Measurements from ENCODE around the gene ADGRA1.
"Not testable (repeated sequence)": the region's sequence is repeated elsewhere in the genome, so short reads cannot be mapped to it uniquely, and the experiment has no call there.

Gene ADGRA1

GRCh38 chr10:133130602-133131001 lies 42.9 kb downstream of the ADGRA1 start:
- no peak for DNase-seq

GRCh38 chr10:133131053-133131452 lies 43.3 kb downstream of the ADGRA1 start:
- DNase-seq: no peak

DNA sequence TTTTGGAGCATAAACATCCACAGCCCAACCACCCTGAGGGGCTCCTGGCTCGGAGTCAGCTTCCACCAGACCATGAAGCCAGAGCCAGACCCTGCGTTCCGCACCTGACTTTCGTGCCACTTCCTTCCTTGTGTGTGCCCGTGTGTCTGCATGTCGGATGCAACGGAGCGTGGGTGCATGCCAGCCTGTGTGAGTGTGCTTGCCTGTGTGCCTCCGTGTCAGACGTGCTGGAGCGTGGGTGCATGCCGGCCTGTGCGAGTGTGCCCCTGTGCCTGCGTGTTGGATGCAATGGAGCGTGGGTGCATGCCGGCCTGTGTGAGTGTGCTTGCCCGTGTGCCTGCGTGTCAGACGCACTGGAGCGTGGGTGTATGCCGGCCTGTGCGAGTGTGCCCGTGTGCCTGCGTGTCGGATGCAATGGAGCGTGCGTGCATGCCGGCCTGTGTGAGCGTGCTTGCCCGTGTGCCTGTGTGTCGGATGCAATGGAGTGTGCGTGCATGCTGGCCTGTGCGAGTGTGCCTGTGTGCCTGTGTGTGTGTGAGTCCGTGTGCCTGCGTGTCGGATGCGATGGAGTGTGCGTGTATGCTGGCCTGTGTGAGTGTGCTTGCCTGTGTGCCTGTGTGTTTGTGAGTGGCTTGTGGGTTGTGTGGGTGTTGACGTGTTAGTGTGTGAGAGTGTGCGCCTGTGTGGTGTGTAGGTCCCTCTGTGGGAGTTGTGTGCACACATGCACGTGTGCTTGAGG lies 44.2 kb downstream of the ADGRA1 start:
- no peak for DNase-seq

DNA sequence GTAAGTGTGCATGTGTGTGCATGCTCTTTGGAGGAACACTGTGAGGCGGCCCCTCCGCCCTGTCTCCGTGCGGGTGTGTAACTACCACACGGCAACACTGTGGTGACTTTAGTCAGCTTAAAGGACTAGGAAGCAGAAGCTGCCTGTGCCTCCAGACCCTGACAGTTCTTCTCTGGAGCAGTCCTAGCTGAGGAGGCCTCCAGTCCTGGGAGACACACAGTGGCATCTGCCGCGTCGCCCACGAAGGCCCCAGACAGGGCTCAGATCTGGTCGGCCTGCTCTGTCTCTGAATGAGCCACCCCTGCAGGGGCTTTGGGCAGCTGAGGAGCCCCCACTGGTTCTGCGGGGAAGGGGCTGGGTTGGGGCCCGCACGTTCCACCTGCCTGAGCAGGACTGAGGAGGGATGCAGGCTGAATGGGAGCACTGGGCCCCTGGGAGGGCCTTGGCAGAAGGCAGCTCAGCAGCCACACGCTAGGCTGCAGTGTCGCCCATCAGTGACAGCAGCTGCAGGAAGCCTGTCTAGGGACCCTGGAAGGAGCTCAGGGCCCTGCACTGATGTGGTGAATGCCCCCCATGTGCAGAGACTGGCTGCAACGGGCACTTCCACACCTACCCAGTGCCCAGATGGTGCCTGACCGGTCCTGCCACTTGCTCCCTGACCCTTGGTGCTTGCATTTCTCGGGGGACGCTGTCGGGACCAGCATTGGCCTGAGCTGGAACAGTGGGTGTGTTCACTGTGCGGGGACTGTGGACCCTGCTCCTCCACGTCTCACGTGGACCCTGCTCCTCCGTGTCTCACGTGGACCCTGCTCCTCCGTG lies 45.0 kb downstream of the ADGRA1 start:
- DNase-seq: no peak

DNA sequence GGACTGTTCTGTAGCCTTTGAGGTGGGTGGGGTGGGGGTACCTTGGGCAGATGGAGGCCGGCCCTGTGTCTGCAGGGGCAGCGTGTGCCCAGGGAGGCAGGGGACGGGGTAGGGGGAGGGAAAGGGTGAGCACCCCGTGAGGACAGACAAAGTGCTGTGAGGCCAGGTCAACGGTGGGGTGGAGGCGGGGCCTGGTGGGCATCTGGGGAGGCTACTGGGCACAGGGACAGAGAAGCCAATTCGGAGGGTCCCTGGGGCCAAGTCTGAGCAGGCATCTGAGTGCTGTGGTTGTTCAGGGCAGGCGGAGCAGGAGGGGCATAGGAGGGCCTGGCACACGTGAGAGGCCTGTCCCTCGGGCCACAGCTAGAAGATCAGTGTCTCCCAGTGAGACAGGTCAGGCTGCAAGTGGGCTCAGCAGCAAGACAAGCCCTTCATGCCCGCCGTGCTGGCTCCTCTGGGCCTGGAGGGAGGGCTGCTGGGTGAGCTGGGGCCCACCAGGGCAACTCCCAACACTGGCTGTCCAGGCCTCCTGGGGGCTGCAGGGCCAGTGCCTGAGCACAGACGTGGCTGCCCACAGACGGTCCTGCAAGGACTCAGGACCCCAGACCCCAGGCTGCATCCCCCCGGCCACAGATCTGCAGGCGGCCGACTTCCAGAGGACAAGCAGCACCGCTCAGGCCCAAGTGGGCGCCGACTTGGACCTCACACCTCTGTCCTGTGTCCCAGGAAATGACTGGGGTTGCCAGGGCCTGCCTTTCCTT lies 45.9 kb downstream of the ADGRA1 start:
- no peak for DNase-seq

- DNase-seq: no peak
Observed at GRCh38 chr10:133134411-133135115, 46.8 kb downstream of the ADGRA1 start.

DNA sequence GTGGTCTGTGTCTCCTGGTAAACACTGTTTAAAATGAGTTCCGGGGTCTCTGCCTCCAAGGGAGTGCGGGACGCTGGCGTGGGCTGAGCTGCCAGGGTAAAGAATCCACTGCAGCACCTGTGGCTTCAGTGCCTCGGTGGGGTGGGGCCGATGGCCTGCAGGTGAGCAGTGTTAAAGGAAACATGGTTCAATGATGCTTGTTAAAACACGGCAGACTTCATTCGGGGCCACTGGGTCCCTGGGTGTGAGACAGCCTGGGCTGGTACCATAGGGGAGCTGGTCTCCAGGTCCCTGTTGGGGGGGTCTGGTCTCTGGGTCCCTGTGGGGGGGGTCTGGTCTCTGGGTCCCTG lies 47.4 kb downstream of the ADGRA1 start:
- no peak for DNase-seq

GRCh38 chr10:133137486-133138145 lies 49.9 kb downstream of the ADGRA1 start:
- not testable (repeated sequence) for DNase-seq

GRCh38 chr10:133139551-133140065 lies 51.9 kb downstream of the ADGRA1 start:
- DNase-seq: no peak

DNA sequence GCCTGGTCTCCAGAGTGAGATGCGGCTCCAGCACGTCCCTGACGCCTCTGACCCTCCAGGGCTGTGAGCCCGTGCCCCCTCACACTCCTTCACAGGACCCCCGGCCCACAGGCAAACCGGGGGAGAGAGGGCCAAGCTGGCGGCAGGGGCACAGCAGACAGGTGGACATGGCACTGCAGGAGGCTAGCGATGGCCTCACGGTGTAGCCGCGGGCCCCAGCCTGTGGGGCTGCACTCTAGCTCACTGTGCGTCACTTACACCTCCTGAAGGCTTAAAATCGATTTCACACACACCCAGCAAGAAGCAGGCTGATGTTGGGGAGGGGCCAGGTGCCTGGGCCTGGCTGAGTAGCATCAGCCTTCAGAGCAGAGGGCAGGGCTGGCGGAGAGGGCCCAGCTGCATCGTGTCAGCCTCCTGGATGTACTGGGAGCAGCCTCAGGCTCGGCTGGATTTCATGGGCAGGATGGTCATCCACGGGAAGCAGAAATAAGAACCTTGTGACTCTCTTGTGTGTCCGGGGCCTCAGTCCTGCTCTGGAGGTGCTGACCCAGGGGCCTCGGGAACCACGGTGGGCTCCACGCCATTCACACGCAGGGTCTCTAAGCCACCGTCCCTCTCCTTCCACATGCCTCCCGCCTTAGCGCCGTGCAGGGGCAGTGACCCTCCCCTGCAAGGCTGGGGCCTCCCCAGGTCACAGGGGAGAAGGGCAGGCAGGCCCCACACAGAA lies 52.9 kb downstream of the ADGRA1 start:
- no peak for DNase-seq

DNA sequence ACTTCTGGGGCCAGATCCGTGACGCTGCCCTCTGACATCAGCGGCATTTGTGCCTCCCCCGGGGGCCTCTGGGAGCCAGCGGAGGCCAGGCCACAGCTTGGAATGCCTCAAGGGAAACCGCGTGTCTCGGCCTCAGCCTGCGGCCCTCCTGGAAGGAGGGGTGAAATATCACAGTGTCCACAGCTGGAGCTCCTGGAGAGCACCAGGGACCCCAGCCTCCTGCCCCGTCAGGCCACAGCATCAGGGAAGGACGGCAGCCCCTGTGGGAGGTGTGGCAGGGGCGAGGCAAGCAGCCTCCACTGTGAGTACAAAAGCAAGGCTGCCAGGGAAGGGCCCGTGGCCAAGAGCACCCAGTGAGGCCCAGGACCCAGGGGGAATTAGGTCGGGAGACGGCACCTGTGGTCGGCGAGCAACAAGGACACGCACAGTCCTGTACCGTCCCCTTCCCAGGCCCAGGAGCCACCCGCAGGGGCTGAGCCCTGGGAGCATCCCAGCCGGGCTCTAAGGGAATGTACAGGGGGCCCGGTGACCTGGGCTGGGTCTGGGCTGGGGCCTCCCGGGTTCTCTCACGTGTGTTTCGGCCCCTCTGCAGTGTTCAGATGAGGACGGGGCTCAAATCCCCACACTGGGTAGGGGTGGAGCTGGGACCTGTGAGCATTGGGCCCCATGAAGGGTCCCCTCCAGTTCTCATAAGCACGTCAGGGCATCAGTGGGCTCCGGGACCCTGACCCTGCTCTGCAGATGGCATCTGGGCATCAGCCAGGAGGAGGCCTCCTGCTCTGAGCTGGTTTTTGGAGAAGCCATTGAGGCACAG lies 53.6 kb downstream of the ADGRA1 start:
- DNase-seq: no peak

DNA sequence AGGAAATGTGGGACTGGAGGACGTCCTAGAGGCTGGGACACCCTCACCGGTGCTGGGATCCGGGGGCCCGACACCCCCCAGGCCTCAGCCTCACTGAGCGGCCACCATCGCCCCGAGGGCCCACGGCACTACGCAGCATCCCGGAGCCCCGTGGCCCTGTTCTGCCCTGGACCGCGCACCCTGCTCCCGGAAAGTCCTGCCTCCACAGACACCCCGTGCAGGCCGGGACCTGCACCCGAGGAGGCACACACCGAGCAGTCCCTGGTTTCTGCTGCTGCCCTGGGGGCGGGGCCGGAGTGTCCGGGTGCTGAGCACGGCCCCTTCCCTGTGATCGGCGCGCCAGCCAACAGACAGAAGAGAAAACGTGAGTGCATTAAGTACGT lies 54.2 kb downstream of the ADGRA1 start:
- DNase-seq: no peak

GRCh38 chr10:133142523-133143199 lies 54.9 kb downstream of the ADGRA1 start:
- DNase-seq: no peak

DNA sequence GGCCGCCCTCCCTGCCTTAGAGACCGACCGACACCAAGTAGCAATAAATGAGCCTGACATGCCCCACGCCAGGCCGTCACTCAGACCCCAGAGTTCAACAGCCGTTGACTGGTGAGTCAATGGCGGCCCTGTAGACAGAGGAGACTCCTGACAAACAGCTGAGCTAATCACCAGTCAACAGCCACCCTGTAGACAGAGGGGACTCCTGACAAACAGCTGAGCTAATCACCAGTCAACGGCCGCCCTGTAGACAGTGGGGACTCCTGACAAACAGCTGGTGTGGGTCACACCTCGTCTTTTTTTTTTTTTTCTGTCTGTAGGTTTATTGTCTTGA lies 55.4 kb downstream of the ADGRA1 start:
- DNase-seq: no peak

DNA sequence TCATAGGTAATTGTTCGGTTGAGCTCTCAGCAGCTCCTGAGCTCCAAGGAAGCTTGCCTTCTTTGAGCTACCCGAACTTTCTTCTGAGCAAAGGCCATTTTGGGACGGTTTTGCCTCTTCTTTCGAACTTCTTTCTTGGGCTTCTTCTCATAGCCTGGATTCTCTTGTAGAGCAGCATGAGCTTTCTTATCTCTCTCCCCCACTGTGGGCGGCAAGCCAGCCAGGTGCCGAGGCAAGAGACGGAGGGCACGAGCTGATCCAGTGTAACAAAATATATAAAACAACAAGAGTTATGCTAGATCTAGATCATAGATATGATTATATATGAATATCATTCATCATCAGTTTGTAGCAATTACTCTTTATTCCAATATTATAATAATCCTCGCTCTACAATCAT lies 55.8 kb downstream of the ADGRA1 start:
- no peak for DNase-seq

DNA sequence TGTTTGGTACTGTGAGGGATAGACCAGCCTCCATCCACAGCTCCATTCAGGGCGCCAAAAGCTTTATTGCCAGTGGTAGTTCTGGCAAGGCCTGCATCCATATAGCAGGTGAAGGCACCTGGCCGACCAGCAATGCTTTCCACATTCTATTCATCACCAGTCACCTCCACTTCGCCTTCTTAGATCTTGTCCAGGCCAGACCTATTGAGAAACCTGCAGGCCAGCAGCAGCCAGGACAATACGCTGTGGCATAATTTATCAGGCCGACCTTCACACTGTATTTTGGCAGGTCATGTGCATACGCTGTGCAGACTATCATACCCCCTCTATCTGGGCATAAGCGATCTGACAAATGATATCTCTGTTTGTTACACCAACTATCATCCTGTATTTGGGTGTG lies 57.0 kb downstream of the ADGRA1 start:
- DNase-seq: no peak

GRCh38 chr10:133150226-133150625 lies 62.5 kb downstream of the ADGRA1 start:
- DNase-seq: no peak

DNA sequence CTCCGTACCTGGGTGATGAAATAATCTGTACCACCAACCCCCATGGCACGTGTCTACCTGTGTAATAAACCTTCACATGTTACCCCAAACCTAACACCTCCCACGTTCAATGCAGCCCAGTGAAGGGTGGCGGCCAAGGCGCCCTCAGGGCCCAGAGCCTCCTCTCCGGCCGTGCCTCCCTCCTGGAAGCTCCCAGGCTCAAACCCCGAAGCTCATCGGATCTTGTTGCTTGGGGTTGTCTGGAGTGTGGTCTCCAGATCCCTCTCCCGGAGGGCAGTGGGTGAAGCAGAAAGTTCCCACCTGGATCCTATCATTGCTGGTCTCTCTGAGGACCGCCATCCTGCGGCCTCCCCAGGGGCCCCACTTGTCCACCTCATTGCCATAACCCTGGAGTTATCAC lies 62.9 kb downstream of the ADGRA1 start:
- no peak for DNase-seq

DNA sequence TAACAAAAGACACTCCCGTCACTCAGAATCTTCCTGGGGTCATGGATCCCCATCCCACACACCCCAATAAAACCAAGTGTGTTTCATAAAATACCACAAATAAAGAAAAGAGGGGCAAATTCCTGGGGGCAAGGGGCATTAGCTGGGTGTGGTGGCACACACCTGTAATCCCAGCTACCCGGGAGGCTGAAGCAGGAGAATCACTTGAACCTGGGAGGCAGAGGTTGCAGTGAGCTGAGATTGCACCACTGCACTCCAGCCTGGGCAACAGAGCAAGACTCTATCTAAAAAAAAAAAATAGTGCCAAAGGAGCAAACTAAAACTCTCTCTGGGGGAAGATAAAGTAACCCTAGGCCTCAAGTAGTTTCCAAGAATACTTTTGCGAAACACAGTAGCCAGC lies 63.3 kb downstream of the ADGRA1 start:
- not testable (repeated sequence) for DNase-seq

DNA sequence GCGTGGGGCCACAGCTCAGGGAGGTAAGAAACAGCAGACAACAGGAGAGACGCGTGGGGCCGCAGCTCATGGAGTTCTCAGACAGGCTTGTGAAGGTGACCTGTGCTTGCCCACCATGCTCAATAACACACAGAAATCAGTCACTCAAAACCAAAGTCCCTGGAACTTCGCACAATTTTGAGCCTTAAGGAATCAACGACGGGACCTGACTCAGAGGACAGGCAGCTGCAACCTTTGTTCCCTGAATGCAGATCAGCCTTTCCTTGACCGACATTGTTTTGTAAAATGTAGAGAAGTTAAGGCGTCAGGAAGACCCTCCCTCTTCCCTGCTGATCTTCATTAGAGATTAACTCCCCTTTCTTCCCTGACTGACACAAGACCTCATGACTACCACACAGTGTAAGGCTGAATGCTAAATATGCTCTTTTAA lies 63.8 kb downstream of the ADGRA1 start:
- DNase-seq: no peak
